HUES48 (cell line): ENCODE measurements around the gene OR51Q1.

ENCODE experiments used
- H3K27ac ChIP-seq: one replicate; pipeline ENCODE4 v1.7.0; 2013; ENCODE audit warnings: low read depth, low read length, inconsistent platforms
- H3K27me3 ChIP-seq: 2 replicates; pipeline ENCODE4 v1.6.1; 2013; ENCODE audit warnings: mild to moderate bottlenecking, low read length; ENCODE audit not compliant: control insufficient read depth, insufficient read depth
- H3K36me3 ChIP-seq: 2 replicates; pipeline ENCODE4 v1.6.1; 2013; ENCODE audit warnings: low read length; ENCODE audit not compliant: control insufficient read depth, insufficient read depth
- H3K4me1 ChIP-seq: 2 replicates; pipeline ENCODE4 v1.6.1; 2013; ENCODE audit warnings: mild to moderate bottlenecking, low read length; ENCODE audit not compliant: control insufficient read depth, insufficient read depth
- H3K4me3 ChIP-seq: 2 replicates; pipeline ENCODE4 v1.5.1; 2013; ENCODE audit warnings: mild to moderate bottlenecking, low read depth, low read length
- H3K9ac ChIP-seq: 2 replicates; pipeline ENCODE4 v1.6.1; 2013; ENCODE audit warnings: mild to moderate bottlenecking, low read depth, low read length, moderate library complexity
- H3K9me3 ChIP-seq: 2 replicates; pipeline ENCODE4 v1.6.1; 2013; ENCODE audit warnings: low read length; ENCODE audit not compliant: control insufficient read depth, insufficient read depth

Gene OR51Q1

DNA sequence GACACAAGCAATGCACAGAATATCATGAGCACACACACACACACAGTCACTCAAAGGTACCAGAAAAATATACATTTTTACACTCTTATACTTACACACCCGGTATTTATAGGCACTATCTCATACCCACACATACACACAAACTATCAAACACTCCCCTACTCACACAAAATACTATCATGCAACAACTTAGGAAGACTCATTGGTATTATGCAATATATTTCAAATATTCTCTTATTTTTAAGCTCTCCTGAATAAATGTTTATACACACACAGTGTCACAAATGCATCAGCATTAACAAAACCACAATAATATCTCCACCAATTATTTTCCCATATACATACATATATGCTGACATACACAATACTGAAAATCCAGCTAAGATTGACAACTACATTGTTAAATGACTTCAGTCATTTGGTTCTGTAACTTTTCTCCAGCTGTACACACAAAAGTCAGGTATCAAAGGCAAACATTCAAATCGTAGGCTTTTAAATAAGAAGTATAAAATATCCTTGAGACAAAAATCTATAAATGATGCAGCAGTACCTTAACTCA lies 22.0 kb downstream of the OR51Q1 start:
- no peaks in the 10 kb centered on the region for H3K4me1 ChIP-seq
- H3K4me3 ChIP-seq = no peak overlapping the region
- no peaks in the 10 kb centered on the region for H3K9me3 ChIP-seq
- no peak overlapping the region for H3K27ac ChIP-seq
- H3K36me3 ChIP-seq = no peaks in the 10 kb centered on the region
- peaks cover 4% of the 10 kb centered on the region; the same call in 1 of the 2 replicates for H3K27me3 ChIP-seq
- no peak overlapping the region for H3K9ac ChIP-seq

DNA sequence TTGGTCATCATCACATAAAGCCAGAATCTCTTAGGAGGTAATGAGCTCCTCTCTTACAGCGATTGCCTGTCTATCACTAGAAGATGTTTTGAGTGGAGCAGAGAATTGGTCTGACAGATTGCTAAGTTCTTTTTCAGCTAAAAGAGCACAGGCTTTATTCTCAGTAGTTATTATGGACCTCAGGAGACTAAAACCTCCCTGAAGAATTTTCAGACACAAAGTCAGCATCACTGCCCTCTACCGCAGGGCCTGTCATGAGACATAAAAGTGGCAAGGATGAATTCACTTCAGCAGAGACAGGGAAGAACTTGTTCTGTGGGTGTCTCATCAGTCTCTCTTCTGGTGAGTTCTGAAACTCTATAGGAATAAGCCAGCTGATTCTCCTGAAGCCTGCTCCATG lies 27.1 kb downstream of the OR51Q1 start, which contains the start of gene OR51I2:
Gene OR51I2, plus strand, starts transcription at position 301 of the 400 bp plus-strand sequence. CDS start 4,166 bp downstream, outside the sequence.
- Histone ChIP-seq H3K9ac (no peak within 1 kb of the TSS), H3K36me3 (no peaks in the 10 kb centered on the region), H3K27me3 (no peaks in the 10 kb centered on the region)

DNA sequence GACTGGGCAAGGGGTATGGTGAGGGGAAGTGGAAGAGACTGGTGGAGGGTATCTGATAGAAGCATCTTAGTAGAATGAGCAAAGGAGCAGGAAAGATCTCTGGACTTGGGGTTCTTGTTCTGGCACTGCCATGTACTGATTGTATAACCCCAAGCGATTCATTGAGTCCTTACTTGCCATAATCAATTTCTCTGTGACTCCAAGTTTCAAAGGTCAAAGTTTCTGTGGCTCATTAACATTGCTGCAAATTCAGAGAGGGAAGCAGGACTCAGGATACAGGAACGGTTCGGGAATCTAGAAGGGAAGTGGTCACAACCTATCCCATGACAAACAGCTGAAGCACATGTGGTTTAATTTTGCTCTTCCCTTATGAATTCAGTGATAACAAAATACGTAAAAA lies 27.5 kb downstream of the OR51Q1 start:
- Histone ChIP-seq H3K9me3 (no peaks in the 10 kb centered on the region), H3K27me3 (no peaks in the 10 kb centered on the region)

More for the DNA sequence above, 27.1 kb downstream of the OR51Q1 start, which contains the start of gene OR51I2:
- H3K4me1 ChIP-seq = 0 out of 2 replicates have a peak, but pooled peaks cover 9% of the 10 kb centered on the region
- no peak within 1 kb of the TSS for H3K4me3 ChIP-seq
- no peaks in the 10 kb centered on the region for H3K9me3 ChIP-seq
- H3K27ac ChIP-seq = no peak within 1 kb of the TSS

DNA sequence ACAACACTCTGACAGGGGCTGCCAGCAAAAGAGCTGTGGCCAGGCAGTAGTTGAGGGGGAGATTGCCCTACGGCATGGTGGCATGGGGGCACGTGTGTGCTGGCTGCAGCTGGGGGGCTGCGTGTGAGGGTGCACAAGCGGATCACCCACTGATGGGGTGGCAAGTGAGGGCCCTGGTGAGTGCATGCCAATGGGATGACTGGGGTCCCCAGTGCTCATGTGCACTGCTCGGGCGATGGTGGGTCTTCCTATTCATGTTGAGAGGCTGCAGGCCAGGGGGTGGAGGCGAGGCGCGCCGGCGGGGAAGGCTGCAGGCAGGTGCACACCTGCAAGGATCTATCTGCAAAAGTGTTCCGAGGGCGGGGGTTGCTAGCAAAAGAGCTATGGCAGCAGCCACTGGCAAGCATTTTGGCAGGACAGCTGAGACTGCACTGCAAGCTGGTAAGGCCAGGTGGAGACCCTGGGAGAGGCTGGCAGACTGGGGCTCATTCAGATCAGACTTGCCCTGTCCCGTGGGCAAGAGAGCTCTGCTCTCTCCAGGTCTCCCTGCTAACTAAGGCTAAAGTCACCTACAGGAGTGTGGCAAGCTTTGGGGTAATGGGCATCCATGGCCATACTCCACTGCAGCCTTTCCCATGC lies 39.2 kb downstream of the OR51Q1 start:
- no peaks in the 10 kb centered on the region for H3K4me1 ChIP-seq
- H3K27ac ChIP-seq = no peak overlapping the region
- no peaks in the 10 kb centered on the region for H3K27me3 ChIP-seq
- H3K9ac ChIP-seq = no peak overlapping the region
- H3K36me3 ChIP-seq = no peaks in the 10 kb centered on the region
- no peak overlapping the region for H3K4me3 ChIP-seq
- no peaks in the 10 kb centered on the region for H3K9me3 ChIP-seq

More for the DNA sequence above, 27.5 kb downstream of the OR51Q1 start:
- 0 out of 2 replicates have a peak, but pooled peaks cover 9% of the 10 kb centered on the region for H3K4me1 ChIP-seq
- H3K36me3 ChIP-seq = no peaks in the 10 kb centered on the region
- no peak overlapping the region for H3K27ac ChIP-seq
- no peak overlapping the region for H3K4me3 ChIP-seq
- no peak overlapping the region for H3K9ac ChIP-seq

DNA sequence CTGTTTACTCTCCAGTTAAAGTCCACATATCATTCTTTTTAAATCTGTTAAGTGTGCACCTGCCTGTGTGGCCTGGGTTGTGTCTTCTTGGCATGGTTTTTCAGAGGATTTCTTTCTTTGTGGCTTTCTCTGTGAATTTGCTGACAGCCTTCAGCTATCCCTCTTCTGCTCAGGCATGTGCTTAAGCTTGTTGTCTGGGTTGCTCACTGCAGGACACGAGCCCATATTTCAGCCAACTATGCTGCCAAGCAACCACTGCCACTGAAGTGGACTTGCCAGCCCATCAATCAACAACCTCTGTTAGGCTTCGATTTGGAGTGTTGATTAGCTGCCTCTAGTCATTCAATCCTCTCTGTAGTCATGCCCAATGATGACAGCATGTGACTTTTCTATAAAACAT lies 45.6 kb downstream of the OR51Q1 start:
- Histone ChIP-seq H3K4me1 (no peaks in the 10 kb centered on the region), H3K9ac (no peak overlapping the region), H3K36me3 (no peaks in the 10 kb centered on the region), H3K9me3 (no peaks in the 10 kb centered on the region), H3K27me3 (no peaks in the 10 kb centered on the region), H3K4me3 (no peak overlapping the region), H3K27ac (no peak overlapping the region)
